HG03196 (cell line): ENCODE data around the gene GRK4.
"Not testable (repeated sequence)": the region's sequence is repeated elsewhere in the genome, so short reads cannot be mapped to it uniquely, and the experiment has no call there.

Source experiments
- ATAC-seq: cut with Tn5 transposase; IDR thresholded peaks from one replicate; pipeline ENCODE4 v1.9.1; 2021; ENCODE audit not compliant: unreplicated experiment

Gene GRK4

GRCh38 chr4:2963175-2963965, at the start of gene GRK4, which contains the start of gene NOP14:
Gene GRK4 (plus strand): TSS chr4:2963571. CDS start chr4:2964071, 500 bp downstream.
Gene NOP14 (minus strand): TSS chr4:2963406. CDS start chr4:2963319, 87 bp downstream.
- peak; percentile 90 for ATAC-seq

GRCh38 chr4:2914256-2915126, 48.9 kb upstream of the GRK4 start:
- ATAC-seq = no peak

GRCh38 chr4:2915789-2916188, 47.6 kb upstream of the GRK4 start:
- ATAC-seq = no peak

GRCh38 chr4:2916696-2917095, 46.7 kb upstream of the GRK4 start:
- ATAC-seq = not testable (repeated sequence)

- ATAC-seq = not testable (repeated sequence)
These were observed 45.1 kb upstream of the GRK4 start for GRCh38 chr4:2918300-2918699.

GRCh38 chr4:2918714-2919113, 44.7 kb upstream of the GRK4 start:
- ATAC-seq = not testable (repeated sequence)

GRCh38 chr4:2922453-2923101, 40.8 kb upstream of the GRK4 start:
- not testable (repeated sequence) for ATAC-seq

- ATAC-seq = no peak
These were observed 40.2 kb upstream of the GRK4 start for GRCh38 chr4:2923141-2923551.

GRCh38 chr4:2923668-2924173, 39.6 kb upstream of the GRK4 start:
- ATAC-seq = no peak

- ATAC-seq = no peak
These were observed 39.1 kb upstream of the GRK4 start for GRCh38 chr4:2924286-2924685.

GRCh38 chr4:2924765-2925301, 38.5 kb upstream of the GRK4 start:
- no peak for ATAC-seq

- ATAC-seq = no peak
These were observed 37.9 kb upstream of the GRK4 start for GRCh38 chr4:2925496-2925895.

- ATAC-seq = no peak
These were observed 37.2 kb upstream of the GRK4 start for GRCh38 chr4:2925931-2926860.

- no peak for ATAC-seq
These were observed 36.2 kb upstream of the GRK4 start for GRCh38 chr4:2927016-2927695.

- no peak for ATAC-seq
These were observed 35.7 kb upstream of the GRK4 start for GRCh38 chr4:2927696-2928075.

GRCh38 chr4:2928242-2929176, 34.9 kb upstream of the GRK4 start:
- no peak for ATAC-seq

- ATAC-seq = no peak
These were observed 33.9 kb upstream of the GRK4 start for GRCh38 chr4:2929469-2929868.

- no peak for ATAC-seq
These were observed 33.1 kb upstream of the GRK4 start for GRCh38 chr4:2930135-2930757.
